ENCODE data around the gene EFR3B.

DNA sequence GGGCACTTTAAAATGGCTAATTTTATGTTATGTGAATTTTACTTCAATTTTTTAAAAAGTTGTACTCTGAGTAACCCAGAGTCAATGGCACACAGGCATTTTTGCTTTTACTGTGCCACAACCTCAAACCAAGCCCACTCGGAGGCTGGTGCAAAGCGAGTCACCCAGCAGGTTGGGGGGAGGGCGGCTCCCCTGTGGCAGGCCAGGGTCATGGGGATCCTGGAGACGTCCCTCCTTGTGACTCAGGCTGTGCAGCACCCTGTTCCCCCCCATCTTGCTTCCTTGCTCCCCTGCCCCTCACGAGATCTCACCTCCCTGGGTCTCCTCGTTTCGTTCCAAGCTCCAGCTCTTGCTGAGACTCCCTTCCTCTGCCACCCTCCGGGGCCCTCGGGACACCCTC lies 67.9 kb downstream of the EFR3B start:
- TF ChIP-seq, protein P1, sequence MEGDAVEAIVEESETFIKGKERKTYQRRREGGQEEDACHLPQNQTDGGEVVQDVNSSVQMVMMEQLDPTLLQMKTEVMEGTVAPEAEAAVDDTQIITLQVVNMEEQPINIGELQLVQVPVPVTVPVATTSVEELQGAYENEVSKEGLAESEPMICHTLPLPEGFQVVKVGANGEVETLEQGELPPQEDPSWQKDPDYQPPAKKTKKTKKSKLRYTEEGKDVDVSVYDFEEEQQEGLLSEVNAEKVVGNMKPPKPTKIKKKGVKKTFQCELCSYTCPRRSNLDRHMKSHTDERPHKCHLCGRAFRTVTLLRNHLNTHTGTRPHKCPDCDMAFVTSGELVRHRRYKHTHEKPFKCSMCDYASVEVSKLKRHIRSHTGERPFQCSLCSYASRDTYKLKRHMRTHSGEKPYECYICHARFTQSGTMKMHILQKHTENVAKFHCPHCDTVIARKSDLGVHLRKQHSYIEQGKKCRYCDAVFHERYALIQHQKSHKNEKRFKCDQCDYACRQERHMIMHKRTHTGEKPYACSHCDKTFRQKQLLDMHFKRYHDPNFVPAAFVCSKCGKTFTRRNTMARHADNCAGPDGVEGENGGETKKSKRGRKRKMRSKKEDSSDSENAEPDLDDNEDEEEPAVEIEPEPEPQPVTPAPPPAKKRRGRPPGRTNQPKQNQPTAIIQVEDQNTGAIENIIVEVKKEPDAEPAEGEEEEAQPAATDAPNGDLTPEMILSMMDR (IDR thresholded peaks at IDR 0.05): no peak
- TF ChIP-seq ZFX (IDR thresholded peaks at IDR 0.05; ENCODE audit: borderline replicate concordance): no peak

Measured in 22Rv1 (cell line).